ENCODE results near the gene ALG1. TPM values are rescaled to one million over a fixed set of nuclear protein-coding genes. Genes with fewer than 3 reads are reported as not detected.

ALG1 gene
- total and polyA plus RNA-seq, 2 experiments from 2014 or later: 45.5 to 63.6 TPM

Other genes starting within 250 kb of the ALG1 start
- gene GLYR1, start 224.6 kb upstream of the ALG1 start, total RNA-seq: 46.5 and 49.5 TPM in 2 replicates
- gene GLYR1, start 224.6 kb upstream of the ALG1 start, polyA plus RNA-seq: 47.2 and 56.9 TPM in 2 replicates
- 21.4 and 28.1 TPM in 2 replicates for gene UBN1, start 224.4 kb upstream of the ALG1 start, total RNA-seq
- gene UBN1, start 224.4 kb upstream of the ALG1 start, polyA plus RNA-seq: 19.1 and 24.3 TPM in 2 replicates
- 29.1 and 32.8 TPM in 2 replicates for gene PPL, start 134.7 kb upstream of the ALG1 start, total RNA-seq
- 44.5 and 45.0 TPM in 2 replicates for gene PPL, start 134.7 kb upstream of the ALG1 start, polyA plus RNA-seq
- 0.20 and 3.5 TPM in 2 replicates for gene SEC14L5, start 113.5 kb upstream of the ALG1 start, total RNA-seq
- gene SEC14L5, start 113.5 kb upstream of the ALG1 start, polyA plus RNA-seq: 0.69 and 1.0 TPM in 2 replicates
- gene NAGPA, start 37.9 kb upstream of the ALG1 start, total RNA-seq: 30.5 and 32.2 TPM in 2 replicates
- gene NAGPA, start 37.9 kb upstream of the ALG1 start, polyA plus RNA-seq: 33.7 and 35.7 TPM in 2 replicates
- gene C16orf89, start 5.9 kb upstream of the ALG1 start, total RNA-seq: 1.1 and 4.5 TPM in 2 replicates
- gene C16orf89, start 5.9 kb upstream of the ALG1 start, polyA plus RNA-seq: 2.0 and 3.8 TPM in 2 replicates
- gene EEF2KMT, start 26.0 kb downstream of the ALG1 start, total RNA-seq: 5.8 and 16.5 TPM in 2 replicates
- 16.1 and 16.7 TPM in 2 replicates for gene EEF2KMT, start 26.0 kb downstream of the ALG1 start, polyA plus RNA-seq